HG02571 (cell line): Measurements from ENCODE around the gene ORAI2.
"Not testable (repeated sequence)": the region's sequence is repeated elsewhere in the genome, so short reads cannot be mapped to it uniquely, and the experiment has no call there.

Source experiments
- ATAC-seq: cut with Tn5 transposase; IDR thresholded peaks from one replicate; pipeline ENCODE4 v1.9.1; 2021; ENCODE audit warnings: mild to moderate bottlenecking, moderate library complexity; ENCODE audit not compliant: unreplicated experiment

Gene ORAI2

DNA sequence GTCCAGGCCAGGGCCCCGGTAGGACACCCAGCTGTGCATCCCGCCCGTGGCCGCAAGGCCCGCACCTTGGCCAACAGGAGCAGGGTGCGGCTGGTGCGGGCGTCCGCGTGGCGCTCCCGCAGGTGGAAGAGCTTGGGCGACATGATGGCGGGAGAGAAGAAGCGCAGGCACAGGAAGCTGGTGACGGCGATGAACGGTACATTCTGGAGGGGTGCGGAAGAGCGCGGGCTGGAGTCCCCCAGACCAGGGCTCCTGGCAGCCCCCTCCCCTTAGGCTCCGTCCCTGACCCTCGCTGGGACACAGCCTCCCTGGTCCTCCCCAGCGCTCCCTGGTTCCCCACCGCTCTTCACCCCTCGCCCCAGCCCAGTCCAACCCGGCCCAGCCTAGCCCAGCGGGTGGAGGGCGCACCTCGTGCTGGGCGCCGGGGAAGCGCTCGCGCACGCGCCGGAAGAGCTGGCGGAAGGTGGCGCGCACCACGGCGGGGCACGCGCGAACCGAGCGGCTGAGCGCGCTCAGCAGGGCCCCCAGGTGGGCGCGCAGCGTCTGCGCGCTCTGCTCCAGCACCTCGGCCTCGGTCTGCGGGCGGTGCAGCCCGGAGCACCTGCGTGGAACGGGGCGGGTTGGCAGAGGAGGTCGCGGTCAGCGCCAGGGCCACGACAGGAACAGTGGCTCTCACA is 61.2 kb downstream of the ORAI2 start:
- peak; percentile 47 for ATAC-seq

DNA sequence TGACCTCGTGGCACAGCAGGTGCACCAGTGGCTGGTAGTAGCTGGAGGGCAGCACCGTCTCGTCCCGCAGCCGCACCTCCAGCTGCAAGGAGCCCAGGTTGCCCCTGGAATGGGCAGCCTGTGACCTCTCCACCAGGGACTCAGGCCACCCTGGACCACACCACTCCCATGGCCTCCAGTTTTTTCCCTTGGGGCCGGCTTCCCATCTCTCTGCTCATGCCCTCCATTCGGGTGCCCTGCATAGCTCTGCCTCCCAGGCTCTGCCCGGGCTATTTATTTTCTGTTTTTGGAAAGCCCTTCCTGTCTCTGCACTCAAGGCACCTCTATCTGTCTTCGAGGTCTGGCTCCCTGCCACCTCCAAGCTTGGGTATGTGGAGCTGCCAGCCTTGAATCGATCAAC is 63.5 kb downstream of the ORAI2 start:
- ATAC-seq, result not testable (repeated sequence)

DNA sequence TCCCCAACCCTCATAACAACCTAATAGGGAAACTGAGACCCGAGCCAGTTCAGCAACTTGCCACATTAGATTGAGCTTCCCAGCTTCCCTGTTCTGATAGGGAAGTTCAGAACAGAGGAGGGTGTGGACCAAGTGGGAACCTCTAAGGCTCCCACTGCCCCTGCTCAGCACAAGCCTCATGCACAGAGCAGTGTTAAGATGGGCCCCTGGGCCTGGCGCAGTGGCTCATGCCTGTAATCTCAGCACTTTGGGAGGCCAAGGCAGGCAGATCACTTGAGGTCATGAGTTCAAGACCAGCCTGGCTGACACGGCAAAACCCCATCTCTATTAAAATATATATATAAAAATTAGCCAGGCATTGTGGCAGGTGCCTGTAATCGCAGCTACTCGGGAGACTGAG is 63.9 kb downstream of the ORAI2 start:
- ATAC-seq, result not testable (repeated sequence)

DNA sequence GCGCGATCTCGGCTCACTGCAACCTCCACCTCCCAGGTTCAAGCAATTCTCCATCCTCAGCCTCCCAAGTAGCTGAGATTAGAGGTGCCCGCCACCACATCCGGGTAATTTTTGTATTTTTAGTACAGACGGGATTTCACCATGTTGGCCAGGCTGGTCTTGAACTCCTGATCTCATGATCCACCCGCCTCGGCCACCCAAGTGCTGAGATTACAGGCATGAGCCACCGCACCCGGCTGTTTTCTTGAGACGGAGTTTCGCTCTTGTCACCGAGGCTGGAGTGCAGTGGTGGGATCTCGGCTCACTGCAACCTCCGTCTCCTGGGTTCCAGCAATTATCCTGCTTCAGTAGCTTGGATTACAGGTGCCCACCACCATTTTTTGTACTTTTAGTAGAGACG is 64.9 kb downstream of the ORAI2 start:
- not testable (repeated sequence) for ATAC-seq

DNA sequence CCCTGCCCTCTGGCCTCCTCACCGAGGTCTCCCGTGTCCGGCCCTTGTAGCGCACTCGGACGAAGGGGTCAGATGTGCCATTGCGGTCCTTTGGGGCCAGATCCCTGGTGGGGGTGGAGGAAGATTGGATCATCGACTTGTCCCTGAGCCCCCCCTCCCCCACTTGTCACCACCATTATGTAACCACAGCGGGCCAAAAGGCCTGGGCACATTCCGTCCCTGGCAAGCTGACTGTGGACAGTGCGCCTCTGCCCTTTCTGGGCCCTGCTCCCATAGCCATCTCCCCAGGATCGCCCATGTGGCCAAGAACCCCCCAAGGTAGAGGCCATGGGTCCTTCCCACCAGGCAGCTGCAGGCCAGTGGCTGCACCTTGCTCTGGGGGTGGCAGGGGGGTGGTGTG is 69.8 kb downstream of the ORAI2 start:
- ATAC-seq, result not testable (repeated sequence)

DNA sequence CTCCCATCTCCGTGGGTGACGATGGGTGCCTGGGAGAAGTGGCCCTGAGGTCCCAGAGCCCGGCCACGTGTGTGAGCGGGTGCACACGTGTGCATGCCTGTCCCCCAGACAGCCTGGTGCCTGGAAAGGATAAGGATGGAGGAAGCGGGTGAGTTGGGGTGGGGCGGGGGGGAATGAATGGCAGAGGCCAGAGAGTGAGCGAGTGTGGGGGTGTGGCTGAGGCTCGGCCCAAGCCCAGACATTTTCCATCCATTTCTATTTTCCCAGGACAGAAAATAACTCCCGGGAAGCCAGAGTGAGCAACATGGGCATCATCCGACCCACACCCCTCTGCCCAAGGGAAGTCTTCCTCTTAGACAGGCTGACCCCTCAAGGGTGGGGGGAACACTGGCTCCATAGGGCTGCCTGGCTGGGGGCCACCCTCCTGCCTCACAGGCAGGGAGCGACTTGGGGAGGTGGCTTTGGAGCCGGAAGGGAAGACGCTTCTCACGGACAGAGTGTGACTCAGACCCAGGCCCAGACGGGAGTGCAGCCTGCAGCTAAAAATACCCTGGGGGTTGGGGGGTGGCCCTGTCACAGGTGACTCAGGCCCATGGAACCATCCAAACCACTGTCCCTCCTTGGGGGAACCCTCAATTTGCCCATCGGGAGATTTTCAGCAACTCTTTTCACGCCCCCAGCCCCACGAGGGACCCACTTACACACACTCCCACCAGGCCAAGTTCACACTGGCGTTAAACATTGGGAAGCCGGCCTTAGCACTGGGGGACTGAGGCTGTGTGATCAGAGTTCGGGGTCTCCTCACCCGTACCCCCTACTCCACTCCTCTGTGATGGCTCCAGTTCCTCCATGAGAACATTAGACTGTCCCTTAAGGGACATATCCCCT is 72.2 kb downstream of the ORAI2 start:
- not testable (repeated sequence) for ATAC-seq
